GM18951 (cell line): ENCODE results near the gene PHF13.

ENCODE experiments used
- POLR2A ChIP-seq: IDR thresholded peaks from 4 replicates; pipeline ENCODE4 v1.6.1; 2011; ENCODE audit warnings: mild to moderate bottlenecking; ENCODE audit not compliant: insufficient read length, insufficient read depth; ENCODE audit errors: extremely low read depth
- in situ Hi-C: fragments of 300-500 bp; cut with MboI; formaldehyde crosslinking; loops from one replicate; pipeline ENCODE4 v1.12.0; 2022; ENCODE audit warnings: low sequenced_read_pairs, mixed read lengths, inconsistent platforms; ENCODE audit not compliant: unreplicated experiment

The PHF13 gene

DNA sequence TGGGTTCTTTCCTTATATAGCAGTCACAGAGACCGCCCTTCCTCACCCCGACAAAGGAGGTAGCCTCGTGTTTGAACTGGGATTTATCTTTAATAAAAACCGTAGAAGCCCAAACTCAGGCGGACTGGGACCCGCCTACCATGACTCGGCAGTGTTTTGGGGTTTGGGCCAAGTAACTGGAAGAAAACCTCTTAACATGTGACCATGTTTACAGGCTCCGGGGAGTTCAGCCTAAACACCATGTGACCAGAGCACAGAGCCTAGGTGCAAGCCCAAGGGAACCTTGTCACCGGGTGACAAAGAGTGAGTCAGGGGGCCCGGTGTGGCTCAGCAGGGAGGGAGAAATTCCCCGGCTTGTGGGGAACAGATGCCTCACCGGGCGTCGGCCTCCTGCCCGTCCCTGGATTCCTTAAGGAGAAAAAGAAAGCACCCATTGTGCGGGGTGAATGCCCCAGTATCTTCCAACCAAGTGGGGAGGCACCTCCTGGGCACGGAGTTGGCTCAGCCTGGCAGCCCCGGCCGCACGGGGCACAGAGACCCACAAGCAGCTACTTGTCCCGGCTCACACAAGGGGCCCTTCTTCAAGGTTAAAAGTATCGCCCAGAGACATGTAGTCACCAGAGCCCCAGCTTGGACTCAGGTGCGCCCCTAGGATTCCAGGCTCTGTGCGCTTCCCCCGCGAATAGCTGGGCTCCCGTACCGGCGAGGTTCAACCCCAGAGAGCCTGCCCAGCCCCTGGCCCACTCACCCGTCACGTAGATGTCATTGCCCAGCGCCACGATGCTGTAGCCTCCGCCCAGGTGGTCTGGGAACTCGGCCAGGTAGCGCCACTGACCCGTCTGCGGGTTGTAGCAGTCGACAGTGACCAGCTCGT lies 12.2 kb upstream of the PHF13 start:
- TF ChIP-seq POLR2A: no peak
- in situ Hi-C loops: no loop called here

DNA sequence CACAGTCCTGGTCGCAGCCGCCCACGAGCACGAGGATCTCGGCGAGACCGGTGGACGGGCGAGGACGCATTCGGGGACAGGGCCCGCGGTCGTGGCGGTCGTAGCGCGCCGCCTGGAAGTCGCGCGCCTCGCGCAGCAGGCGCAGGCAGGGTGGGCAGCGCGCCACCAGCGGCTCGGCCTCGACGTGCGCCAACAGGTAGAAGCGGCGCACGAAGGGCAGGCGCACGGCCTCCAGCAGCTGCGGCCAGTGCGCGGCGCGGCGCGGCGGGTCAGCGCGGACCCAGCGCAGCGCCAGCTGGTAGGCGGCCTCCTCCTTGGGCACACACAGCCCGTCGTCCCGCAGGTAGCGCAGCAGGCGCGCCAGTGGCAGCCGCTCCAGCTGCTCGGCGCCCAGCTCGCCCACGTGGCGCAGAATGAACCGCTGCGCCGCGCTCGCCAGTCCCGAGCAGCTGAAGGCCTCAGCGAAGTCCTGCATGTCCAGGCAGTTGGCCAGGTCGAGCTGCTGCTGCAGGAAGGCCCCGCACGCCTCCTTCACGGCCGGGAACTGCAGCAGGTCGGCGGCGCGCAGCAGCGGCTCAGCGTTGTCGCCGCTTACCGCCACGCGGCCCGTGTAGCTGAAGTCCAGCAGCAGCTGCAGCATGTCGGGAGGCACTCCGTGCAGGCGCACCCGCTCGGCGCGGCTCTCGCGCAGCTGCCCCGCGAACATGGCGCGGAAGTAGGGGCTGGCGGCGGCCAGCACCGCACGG lies 11.4 kb upstream of the PHF13 start:
- TF ChIP-seq POLR2A: no peak
- in situ Hi-C loops: no loop called here

DNA sequence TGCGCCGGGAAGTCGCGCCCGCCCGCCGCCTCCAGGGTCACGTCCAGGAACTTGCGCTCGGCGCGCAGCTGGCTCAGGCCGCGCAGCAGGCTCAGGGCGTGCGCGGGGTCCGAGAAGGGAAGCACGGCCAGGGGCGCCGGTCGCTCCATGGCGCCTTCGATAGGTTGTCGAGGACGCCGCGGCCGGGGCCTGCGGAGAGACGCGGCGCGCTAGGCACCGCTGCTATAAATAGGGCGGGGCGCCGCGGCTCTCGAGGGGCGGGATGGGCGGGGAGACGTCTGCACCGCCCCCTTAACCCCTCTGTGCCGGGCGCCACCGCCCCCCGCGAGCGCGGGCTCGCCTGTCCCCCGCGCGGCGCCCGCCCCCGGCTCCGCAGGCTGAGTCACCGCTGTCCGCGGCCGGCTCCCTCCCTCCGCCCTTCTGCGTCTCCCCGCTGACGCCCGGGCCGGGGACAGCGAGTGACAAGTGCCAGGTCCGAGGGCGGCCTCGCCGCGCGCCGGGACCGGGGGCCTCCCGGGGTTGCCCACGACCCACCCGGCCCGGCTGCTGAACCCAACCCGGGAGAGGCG lies 10.8 kb upstream of the PHF13 start, which contains the start of gene KLHL21:
KLHL21 (minus strand) TSS at position 201 of the 569 bp plus-strand sequence; CDS start at position 149, 52 bp downstream.
- in situ Hi-C loops: no loop called here
- TF ChIP-seq POLR2A: peak; percentile 95

- in situ Hi-C loops: no loop called here
- TF ChIP-seq POLR2A: peak; percentile 11
Observed at GRCh38 chr1:6603238-6603914, 10.2 kb upstream of the PHF13 start.

- in situ Hi-C loops: no loop called here
- TF ChIP-seq POLR2A: no peak
Observed at GRCh38 chr1:6603915-6604558, 9.5 kb upstream of the PHF13 start.

DNA sequence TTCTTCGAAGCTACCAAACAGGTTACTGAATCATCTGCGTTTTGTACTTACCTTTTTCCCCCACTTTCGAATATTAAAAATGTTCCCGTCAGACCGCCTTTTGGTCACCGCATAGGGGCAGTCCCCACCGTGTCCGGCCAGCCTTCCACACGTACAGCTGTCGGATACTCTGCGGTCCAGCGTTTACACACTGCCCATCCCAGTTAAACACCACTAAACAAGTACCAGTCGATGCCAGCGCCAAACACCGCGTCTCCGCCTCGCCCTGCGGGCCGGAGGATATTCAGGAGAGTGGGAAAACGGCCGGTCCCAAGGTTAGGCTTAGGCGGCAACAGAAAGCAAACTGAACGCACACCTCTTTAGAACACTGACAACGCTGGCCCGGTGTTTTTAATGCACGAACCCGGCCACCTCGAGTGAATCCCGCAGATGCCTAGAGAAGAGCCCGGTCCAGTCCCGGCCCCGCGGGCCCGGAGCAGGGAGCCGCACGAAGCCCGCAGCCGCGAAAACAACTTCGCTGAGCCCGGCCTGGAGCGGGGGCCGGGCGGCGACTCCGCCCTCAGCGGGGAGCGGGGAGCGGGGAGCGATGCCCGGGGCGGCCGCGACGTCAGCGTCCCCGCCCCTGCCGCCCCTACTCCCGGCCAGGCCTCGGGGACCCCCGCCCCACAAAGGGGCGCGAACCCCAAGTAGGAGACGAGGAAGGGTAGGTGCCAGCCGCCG lies 730 bp upstream of the PHF13 start:
- no peak for TF ChIP-seq POLR2A
- in situ Hi-C loops: no loop called here

GRCh38 chr1:6614019-6614928 lies 743 bp downstream of the PHF13 start:
- TF ChIP-seq POLR2A: peak; percentile 22
- in situ Hi-C loops: no loop called here

DNA sequence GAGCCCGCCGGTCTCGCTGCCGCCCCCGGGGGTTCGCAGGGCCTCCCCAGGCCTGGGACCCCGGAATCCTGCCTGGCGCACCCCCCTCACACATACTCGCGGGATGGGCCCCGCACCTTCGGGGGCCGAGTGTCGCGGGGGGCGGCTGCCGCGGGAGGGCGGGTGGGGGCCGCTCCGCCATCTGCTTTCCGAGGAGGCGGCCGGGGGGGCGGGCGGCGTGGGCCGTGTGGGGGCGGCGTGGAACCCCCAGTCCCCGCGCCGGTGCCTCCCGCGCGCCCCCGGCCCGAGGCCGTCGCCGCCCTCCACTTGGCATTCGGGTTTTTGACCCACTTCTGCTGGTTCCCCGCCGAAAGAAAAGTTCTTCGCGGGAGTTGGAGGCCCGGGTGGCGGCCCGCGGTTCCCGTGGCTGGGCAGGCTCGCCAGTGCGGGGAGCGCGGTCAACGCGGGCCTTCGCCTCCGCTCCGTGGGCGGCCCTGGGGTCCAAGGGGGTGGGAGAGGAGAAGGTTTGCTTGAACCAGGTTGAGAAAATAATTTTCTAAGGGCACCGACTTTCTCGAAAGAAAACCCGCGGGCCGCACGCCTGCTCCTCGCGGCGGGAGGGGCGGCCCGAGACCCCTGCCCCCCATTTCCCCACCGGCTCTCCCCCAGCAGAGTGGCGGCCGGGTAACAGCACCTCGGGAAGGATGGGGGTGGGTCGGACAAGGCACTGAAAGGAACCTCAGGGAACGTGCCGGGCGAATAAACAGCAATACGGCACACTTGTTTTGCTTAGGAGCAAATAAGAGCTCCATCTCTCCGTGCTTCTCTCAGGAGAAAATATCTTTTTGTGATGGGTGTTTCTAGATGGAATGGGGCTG lies 1.6 kb downstream of the PHF13 start:
- in situ Hi-C loops: no loop called here
- no peak for TF ChIP-seq POLR2A

DNA sequence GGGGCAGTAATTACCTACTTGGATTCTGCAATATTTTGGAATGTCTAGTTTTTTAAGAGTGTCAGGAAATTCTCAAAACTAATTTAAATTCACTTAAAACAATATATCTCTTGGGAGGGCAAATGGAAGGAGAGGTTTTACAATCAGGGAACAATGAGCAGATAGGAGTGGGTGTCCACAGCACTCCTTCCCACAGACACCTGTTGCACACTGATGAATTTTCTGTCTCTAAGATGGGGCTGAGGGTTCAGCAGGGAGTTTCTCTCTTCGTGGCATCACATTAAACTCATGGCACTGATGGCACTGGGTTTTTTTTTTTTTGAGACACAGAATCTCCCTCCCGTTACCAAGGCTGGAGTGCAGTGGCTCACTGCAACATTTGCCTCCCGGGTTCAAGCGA lies 5.5 kb downstream of the PHF13 start:
- no peak for TF ChIP-seq POLR2A
- in situ Hi-C loops: no loop called here
